Measurements from ENCODE around the gene JMJD1C.

GRCh38 chr10:63255316-63255715 is 210.5 kb downstream of the JMJD1C start:
- TF ChIP-seq POLR2A (IDR thresholded peaks at IDR 0.05; ENCODE audit: low read depth, low read length) (no peak), TAF1 (IDR thresholded peaks at IDR 0.05; ENCODE audit: low read depth, low read length) (no peak), POLR2AphosphoS5 (IDR thresholded peaks at IDR 0.05; ENCODE audit: low read depth, low read length) (no peak), SPI1 (IDR thresholded peaks at IDR 0.05; ENCODE audit: low read depth, low read length) (no peak), PAX5 (IDR thresholded peaks at IDR 0.05; ENCODE audit: insufficient read depth, low read length, severe bottlenecking) (no peak), POU2F2 (IDR thresholded peaks at IDR 0.05; ENCODE audit: low read depth, low read length) (no peak)
